ENCODE measurements around the gene PHC3.

DNA sequence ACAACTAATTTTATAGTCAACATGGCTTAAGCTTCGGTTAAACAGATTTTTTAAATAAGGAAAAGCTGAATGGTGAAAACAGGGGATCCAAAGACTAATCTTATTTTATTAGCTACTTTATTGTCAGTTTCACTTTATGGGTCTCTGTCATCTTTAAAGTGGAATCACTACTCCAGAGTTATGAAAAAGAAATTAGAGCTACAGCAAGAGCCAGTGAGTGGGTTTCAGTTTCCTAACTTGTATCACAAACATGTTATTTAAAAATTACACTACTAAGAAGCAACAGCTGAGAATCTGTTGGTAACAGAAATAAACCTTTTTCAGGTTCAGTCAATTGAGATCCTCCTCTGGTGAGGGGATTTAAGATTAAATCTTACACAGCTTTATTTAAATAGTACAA lies 10.0 kb downstream of the PHC3 start:
- no peak for TF ChIP-seq EZH2 (IDR thresholded peaks at IDR 0.05; ENCODE audit: insufficient read depth, poor library complexity, severe bottlenecking)
- no peak for TF ChIP-seq EZH2phosphoT487 (IDR thresholded peaks at IDR 0.05; ENCODE audit: insufficient read depth, low read depth)

All from GM23248 (cell line).